Fibroblast of skin of left biceps (primary cell): Measurements from ENCODE around the gene TMC2.
"Not testable (repeated sequence)": the region's sequence is repeated elsewhere in the genome, so short reads cannot be mapped to it uniquely, and the experiment has no call there.

Experiments
- DNase-seq, 2 experiments: peaks; one replicate each; pipeline ENCODE4 v3.0.0-alpha.2; 2013; ENCODE audit warnings: low read depth in 2 of 2

The TMC2 gene, protein sequence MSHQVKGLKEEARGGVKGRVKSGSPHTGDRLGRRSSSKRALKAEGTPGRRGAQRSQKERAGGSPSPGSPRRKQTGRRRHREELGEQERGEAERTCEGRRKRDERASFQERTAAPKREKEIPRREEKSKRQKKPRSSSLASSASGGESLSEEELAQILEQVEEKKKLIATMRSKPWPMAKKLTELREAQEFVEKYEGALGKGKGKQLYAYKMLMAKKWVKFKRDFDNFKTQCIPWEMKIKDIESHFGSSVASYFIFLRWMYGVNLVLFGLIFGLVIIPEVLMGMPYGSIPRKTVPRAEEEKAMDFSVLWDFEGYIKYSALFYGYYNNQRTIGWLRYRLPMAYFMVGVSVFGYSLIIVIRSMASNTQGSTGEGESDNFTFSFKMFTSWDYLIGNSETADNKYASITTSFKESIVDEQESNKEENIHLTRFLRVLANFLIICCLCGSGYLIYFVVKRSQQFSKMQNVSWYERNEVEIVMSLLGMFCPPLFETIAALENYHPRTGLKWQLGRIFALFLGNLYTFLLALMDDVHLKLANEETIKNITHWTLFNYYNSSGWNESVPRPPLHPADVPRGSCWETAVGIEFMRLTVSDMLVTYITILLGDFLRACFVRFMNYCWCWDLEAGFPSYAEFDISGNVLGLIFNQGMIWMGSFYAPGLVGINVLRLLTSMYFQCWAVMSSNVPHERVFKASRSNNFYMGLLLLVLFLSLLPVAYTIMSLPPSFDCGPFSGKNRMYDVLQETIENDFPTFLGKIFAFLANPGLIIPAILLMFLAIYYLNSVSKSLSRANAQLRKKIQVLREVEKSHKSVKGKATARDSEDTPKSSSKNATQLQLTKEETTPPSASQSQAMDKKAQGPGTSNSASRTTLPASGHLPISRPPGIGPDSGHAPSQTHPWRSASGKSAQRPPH

DNA sequence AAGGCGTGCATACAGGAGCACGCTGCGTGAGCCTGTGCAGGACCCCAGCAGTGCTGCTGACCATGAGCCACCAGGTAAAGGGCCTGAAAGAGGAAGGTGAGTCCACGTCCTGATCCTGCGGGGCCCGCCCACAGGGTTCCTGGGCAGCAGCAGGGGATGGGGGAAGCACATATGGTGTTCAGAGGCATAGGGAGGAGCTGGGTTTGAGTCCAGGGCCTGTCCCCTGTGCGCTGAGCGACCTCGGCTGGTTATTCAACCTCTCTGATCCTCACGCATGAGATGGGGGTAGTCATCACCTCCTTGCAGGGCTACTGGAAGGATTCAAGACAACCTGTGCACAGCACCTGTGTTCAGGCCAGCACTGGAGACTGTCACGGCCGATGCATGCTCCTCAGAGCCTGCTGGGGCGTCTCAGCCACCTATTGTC lies at the start of gene TMC2:
TMC2 (plus strand) TSS at position 14 of the 427 bp plus-strand sequence; CDS start at position 63, 49 bp downstream.
- DNase-seq, result no peak

DNA sequence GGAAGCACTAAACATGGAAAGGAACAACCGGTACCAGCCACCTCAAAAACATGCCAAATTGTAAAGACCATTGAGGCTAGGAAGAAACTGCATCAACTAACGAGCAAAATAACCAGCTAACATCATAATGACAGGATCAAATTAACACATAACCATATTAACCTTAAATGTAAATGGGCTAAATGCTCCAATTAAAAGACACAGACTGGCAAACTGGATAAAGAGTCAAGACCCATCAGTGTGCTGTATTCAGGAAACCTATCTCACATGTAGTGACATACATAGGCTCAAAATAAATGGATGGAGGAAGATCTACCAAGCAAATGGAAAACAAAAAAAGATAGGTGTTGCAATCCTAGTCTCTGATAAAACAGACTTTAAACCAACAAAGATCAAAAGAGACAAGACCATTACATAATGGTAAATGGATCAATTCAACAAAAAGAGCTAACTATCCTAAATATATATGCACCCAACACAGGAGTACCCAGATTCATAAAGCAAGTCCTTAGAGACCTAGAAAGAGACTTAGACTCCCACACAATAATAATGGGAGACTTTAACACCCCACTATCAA lies 33.5 kb upstream of the TMC2 start:
- DNase-seq, result not testable (repeated sequence)

DNA sequence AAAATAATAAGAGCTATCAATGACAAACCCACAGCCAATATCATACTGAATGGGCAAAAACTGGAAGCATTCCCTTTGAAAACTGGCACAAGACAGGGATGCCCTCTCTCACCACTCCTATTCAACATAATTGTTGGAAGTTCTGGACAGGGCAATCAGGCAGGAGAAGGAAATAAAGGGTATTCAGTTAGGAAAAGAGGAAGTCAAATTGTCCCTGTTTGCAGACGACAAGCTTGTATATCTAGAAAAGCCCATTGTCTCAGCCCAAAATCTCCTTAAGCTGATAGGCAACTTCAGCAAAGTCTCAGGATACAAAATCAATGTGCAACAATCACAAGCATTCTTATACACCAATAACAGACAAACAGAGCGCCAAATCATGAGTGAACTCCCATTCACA lies 31.6 kb upstream of the TMC2 start:
- DNase-seq, result not testable (repeated sequence)

GRCh38 chr20:2506426-2506825 lies 29.9 kb upstream of the TMC2 start:
- DNase-seq, result not testable (repeated sequence)

DNA sequence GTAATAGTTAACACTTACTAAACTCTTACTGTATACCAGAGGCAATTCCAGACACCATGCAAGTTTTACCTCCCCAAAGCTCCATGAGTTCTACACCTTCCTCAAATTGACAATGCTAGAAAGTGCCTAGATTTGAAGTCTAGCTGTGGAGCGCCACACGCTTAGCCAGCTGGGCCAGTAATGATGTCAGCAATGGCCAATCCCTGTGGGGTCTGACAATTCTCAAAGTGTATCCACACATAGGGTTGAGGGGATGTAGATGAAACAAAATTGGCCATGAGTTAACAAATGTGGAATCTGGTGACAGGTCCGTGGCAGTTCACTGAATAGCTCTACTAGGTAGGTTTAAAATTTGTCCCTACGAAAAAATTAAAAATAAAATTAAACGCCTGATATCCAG lies 28.9 kb upstream of the TMC2 start:
- no peak for DNase-seq

GRCh38 chr20:2507875-2508630 lies 28.3 kb upstream of the TMC2 start:
- DNase-seq, result no peak

GRCh38 chr20:2508631-2509467 lies 27.5 kb upstream of the TMC2 start, which contains the start of gene ZNF343:
ZNF343 (minus strand) TSS chr20:2508915; CDS start chr20:2493895, 15,020 bp downstream.
- DNase-seq, result no peak

- DNase-seq, result no peak
Measured at GRCh38 chr20:2509468-2509781, 26.9 kb upstream of the TMC2 start.

- no peak for DNase-seq
Measured at GRCh38 chr20:2509794-2510193, 26.6 kb upstream of the TMC2 start.

- no peak for DNase-seq
Measured at GRCh38 chr20:2515203-2515602, 21.2 kb upstream of the TMC2 start.

GRCh38 chr20:2516399-2516798 lies 20.0 kb upstream of the TMC2 start:
- no peak for DNase-seq

DNA sequence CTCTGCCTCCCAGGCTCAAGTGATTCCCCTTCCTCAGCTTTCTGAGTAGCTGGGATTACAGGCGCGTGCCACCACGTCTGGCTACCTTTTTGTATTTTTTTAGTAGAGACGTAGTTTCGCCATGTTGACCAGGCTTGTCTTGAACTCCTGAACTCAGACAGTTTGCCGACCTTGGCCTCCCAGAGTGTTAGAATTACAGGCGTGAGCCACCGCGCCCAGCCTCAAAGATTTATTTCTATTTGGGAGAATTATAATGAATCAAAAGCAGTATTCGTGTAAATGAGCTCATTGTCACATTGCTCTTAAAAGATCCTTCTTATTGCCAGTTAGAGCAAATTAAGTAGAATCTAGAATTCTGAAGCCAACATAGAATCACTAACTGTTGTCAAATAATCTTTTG lies 18.3 kb upstream of the TMC2 start:
- DNase-seq, result no peak

DNA sequence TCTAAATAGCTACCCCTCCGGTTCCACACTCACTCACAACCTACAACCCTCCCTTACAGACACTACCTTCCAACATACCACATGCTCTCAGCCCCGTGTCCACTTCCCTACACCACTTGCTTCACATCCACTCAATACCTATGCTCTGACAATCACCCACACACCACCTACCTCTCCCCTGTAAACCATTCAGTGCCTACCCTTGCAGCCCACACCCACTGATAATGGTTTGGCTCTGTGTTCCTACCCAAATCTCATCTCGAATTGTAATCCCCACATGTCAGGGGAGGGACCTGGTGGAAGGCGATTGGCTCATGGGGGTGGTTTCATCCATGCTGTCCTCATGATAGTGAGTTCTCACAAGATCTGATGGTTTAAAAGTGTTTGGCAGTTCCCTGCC lies 17.8 kb upstream of the TMC2 start:
- DNase-seq, result no peak

- DNase-seq, result peak; percentile 86 to 88
Measured at GRCh38 chr20:2519115-2519809, 17.1 kb upstream of the TMC2 start.

DNA sequence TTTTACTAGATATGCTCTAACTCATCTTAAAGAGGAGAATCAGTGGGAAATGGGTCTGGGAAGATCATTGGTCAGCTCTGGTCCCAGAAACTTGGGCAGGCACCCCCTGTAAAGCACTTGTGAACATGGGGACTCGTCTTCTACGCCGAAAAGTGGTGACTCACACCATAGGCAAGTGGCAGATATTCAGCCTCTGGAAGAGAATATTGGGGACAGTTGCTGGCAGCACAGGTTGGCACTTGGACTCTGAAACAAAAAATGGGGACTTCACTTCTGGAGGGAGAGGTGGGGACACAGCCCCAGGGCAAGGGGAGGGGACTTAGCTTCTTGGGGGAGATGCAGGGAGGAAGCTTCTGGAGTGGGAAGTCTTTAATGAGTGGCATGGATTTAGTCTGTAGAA lies 15.8 kb upstream of the TMC2 start:
- DNase-seq, result no peak

DNA sequence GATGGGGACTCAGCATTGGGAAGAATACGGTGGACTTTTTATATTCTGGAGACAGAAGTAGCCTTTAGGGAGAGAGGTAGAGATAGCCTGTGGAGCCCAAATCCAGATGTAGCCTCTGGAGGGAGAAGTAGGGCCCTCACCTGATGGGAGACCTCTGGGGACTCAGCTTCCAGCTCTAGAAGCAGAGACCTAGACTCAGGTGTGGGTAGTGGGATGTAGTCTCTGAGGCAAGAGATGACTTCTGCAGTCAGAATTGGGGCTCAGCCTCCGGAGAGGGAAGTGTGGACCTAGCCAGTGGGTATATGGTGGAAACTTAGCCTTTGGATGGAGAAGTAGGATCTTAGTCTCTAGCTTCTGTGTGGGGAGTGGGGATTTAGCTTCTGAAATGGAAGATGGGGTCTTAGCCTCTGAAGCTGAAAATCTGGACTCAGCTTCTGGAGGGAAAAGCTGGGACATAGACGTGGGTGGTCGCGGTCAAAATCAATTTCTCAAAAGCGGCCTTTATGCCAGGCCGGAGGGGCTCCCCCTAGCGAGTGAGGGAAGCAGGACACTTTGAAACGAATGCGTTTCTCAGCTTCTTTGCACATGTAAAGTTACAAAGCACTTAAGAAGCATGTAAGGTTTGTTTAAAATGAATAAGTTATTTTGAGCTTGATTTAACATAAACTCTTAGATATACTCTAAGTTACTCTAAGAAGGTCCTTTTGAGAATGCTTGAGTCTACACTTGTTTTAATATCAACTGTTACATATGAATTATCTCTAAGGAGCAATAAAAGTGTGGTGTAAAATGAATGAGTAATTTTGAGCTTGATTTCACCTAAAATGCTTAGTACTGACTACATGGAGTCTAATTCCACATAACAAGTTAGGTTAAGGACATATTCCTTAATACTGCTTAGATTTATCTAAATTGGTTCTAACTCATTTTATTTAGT lies 14.7 kb upstream of the TMC2 start:
- DNase-seq, result no peak

- DNase-seq, result not testable (repeated sequence)
Measured at GRCh38 chr20:2522826-2523429, 13.4 kb upstream of the TMC2 start.

GRCh38 chr20:2523919-2524708 lies 12.3 kb upstream of the TMC2 start:
- DNase-seq, result no peak
